GM08714 (cell line): ENCODE results near the gene CHAC1.

Source experiments
- H3K4me3 ChIP-seq: fragments of 200-500 bp; sonication (Bioruptor generic); 2 replicates; pipeline ENCODE4 v1.5.1; 2014; ENCODE audit warnings: mild to moderate bottlenecking, low read length, inconsistent platforms
- ZNF274 ChIP-seq: IDR thresholded peaks from 2 replicates; pipeline ENCODE4 v1.6.1; 2012; ENCODE audit warnings: mild to moderate bottlenecking, low read depth, low read length

CHAC1 gene

GRCh38 chr15:40928821-40929659 is 24.2 kb upstream of the CHAC1 start, which contains the start of gene DLL4:
TSS of gene DLL4 (plus strand) at chr15:40929340. CDS start at chr15:40929669, 329 bp downstream.
- H3K4me3 ChIP-seq, result peak within 1 kb of the TSS; percentile 39; the same call in 1 of the 2 replicates
- no peak for TF ChIP-seq ZNF274

GRCh38 chr15:40929660-40930429 is 23.4 kb upstream of the CHAC1 start:
- H3K4me3 ChIP-seq, result peak overlapping the region; percentile 39; the same call in 1 of the 2 replicates
- TF ChIP-seq ZNF274, result no peak

GRCh38 chr15:40930430-40931299 is 22.6 kb upstream of the CHAC1 start:
- H3K4me3 ChIP-seq, result peak overlapping the region; percentile 26; the same call in 1 of the 2 replicates
- TF ChIP-seq ZNF274, result no peak

DNA sequence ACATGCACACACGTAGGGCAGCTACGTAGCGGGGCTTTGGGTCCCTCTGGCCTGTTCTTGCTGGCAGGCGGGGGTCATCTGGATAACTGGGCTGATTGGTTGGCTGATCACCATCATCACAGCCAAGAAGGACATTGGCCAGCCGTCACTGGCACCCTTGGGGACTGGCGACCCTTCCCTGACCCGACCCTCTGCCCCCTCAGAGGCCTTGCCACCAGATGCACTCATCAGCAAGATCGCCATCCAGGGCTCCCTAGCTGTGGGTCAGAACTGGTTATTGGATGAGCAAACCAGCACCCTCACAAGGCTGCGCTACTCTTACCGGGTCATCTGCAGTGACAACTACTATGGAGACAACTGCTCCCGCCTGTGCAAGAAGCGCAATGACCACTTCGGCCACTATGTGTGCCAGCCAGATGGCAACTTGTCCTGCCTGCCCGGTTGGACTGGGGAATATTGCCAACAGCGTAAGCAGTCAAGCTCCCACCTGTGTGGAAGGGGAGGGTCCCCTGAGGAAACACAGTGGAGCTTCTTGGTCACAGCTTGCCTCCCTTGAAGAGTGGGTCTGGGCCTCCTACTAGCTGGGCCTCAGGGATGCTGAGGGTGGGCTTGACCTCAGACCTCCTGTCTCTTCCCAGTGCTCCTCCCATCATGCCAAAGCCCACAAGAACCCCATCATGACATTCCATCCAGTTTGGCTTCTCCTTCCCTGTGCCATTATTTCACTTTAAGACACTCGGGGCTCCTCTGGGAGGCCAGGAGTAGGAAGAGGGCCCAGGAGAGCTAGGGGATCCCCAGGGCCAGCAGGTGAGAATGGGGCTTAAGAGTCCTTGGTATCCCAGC is 21.8 kb upstream of the CHAC1 start:
- H3K4me3 ChIP-seq, result no peak overlapping the region
- TF ChIP-seq ZNF274, result no peak

DNA sequence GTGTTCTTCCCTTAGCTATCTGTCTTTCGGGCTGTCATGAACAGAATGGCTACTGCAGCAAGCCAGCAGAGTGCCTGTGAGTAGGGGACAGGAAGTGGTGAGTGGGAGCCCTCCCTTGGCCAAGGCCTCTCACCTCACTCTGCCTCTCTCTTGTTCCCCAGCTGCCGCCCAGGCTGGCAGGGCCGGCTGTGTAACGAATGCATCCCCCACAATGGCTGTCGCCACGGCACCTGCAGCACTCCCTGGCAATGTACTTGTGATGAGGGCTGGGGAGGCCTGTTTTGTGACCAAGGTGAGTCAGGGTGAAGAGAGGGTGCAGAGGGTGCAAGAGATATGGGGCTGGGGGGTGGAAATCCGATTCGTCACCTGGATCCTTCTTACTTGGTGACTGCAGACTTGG is 21.1 kb upstream of the CHAC1 start:
- no peak overlapping the region; the same call in 1 of the 2 replicates for H3K4me3 ChIP-seq
- TF ChIP-seq ZNF274, result no peak

DNA sequence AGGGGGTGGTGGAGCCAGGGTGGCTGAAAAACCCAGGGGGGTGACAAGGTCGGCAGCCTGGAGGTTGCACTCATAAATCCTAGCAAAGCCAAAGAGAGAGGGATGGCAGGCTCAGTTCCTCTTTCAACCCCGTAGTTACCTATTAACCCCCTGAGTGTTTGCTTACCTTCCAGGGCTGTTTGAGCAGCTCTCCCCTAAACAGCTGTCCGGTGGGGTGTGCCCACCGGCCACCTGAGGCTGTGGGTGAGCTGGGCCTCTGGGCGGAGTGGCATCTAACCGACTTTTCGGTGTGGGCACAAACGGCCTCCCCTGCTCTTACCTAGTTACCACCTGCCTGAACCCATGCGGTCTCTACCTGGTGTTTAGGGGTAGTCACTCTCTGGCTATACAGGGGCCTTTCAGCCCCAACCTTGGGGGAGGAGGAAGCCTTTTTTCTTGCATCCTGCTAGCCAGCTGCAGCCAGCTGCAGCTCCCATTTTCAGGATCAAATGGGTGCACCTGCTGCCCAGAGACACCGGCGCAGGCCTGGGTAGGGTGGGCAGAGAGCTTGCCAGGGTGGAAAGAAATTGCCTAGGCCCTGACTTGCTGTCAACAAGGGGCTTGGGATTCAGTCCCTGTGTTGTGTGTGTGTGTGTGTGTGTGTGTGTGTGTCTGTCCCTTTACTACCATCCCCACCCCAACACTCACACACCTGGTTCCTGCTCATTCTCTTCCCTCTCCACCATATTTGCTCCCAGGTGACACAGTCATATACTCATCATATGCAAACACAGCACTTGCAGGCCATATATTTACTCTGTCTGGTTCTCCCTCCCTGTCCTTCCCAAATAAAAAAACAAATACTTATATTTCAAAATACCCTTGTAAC is 20.4 kb upstream of the CHAC1 start:
- H3K4me3 ChIP-seq, result no peak overlapping the region; the same call in 1 of the 2 replicates
- no peak for TF ChIP-seq ZNF274

DNA sequence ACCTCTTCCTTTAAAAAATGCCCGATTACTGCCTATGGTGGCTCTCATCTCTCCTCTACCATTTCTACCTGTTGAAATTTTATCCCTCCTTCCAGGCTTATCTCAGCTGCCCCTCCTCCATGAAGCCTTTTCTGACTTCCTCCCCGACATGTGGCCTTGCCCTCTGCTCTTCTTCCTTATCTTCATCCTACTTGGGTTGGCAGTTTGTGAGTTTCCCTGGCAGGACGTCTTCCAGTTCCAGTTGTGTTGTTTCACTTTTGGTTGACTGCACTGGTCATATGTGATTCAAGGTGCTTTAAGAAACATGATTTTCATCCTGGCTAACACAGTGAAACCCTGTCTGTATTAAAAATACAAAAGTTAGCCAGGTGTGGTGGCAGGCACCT is 19.8 kb upstream of the CHAC1 start:
- no peak overlapping the region for H3K4me3 ChIP-seq
- TF ChIP-seq ZNF274, result no peak

DNA sequence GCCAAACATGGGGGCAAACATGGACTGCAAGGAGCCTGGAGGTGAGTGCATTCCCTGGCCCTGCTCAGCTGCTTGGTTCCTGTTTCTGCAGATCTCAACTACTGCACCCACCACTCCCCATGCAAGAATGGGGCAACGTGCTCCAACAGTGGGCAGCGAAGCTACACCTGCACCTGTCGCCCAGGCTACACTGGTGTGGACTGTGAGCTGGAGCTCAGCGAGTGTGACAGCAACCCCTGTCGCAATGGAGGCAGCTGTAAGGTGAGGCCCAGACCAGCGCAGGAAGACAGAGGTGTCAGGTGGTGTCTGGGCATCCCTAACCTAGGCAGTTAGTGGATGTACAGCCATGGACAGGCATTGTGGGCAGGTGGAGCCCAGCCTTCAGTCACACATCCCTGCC is 18.8 kb upstream of the CHAC1 start:
- no peak overlapping the region for H3K4me3 ChIP-seq

GRCh38 chr15:40936234-40936708 is 17.0 kb upstream of the CHAC1 start:
- TF ChIP-seq ZNF274, result no peak

More for the DNA sequence above, 18.8 kb upstream of the CHAC1 start:
- no peak for TF ChIP-seq ZNF274

DNA sequence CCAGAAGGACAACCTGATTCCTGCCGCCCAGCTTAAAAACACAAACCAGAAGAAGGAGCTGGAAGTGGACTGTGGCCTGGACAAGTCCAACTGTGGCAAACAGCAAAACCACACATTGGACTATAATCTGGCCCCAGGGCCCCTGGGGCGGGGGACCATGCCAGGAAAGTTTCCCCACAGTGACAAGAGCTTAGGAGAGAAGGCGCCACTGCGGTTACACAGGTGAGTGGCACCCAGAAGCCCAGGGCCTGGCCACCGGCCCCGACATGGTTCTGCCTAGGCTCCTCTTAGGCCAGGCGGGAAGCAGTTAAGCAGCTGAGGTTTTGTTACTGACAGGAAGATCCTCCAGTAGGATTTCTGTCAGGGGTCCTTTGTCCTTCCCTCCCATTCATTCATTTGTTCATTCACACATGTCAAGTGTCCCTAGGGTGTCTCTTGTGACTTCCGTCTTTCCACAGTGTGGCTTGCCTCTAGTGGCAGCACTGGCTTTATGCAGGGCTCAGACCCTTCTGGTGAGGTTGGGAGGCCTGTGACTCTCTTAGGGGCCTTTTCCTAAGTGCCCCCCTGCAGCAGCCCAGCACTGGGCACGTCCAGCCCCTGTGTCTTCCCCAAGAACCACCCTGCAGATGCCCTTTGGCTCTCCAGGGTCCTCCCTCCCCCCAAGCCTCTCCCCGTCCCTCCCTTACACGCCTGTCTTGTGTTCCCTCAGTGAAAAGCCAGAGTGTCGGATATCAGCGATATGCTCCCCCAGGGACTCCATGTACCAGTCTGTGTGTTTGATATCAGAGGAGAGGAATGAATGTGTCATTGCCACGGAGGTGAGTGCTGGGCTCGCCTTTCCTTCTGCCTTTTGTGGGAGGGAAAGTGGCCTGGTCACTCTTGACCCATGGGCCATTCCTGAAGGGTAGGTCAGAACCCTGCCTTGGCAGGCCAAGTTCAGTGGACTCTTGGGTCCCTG is 16.3 kb upstream of the CHAC1 start:
- TF ChIP-seq ZNF274, result no peak
- no peak overlapping the region for H3K4me3 ChIP-seq

More at GRCh38 chr15:40936234-40936708, 17.0 kb upstream of the CHAC1 start:
- no peak overlapping the region for H3K4me3 ChIP-seq
